ENCODE data around the gene CXCL1. TPM values are rescaled to one million over a fixed set of nuclear protein-coding genes. Genes with fewer than 3 reads are reported as not detected.

The CXCL1 gene
- total RNA-seq, 1 donor, result 4.7 TPM

DNA sequence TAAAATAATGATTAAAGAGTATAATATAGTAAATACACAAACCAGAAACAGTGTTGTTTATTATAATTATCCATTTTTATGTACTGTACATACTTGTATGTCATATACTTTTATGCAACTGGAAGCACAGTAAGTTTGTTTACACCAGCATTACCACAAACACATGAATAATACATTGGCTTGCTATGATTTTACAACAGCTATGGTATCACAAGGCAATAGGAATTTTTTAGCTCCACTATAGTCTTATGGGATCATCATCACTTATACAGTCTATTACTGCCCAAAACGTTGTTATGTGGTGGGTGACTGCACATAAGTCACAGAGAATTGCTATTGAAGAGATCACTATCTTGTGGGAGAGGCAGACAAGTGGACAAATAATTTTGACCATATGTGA, 17.9 kb upstream of the CXCL1 start:
- Histone ChIP-seq H3K4me2 (ENCODE audit: insufficient read depth, low read length) (no peak overlapping the region), H3K4me3 (ENCODE audit: insufficient read depth, low read length) (no peak overlapping the region), H2AFZ (ENCODE audit: low read length) (no peak overlapping the region), H3K9me3 (ENCODE audit: low read depth, low read length) (no peaks in the 10 kb centered on the region), H3K27ac (ENCODE audit: low read depth, low read length) (no peak overlapping the region), H3K79me2 (ENCODE audit: insufficient read depth, low read length) (no peaks in the 10 kb centered on the region), H3K4me1 (ENCODE audit: insufficient read depth, low read length) (peaks cover 10% of the 10 kb centered on the region), H4K20me1 (ENCODE audit: insufficient read depth, low read length) (no peaks in the 10 kb centered on the region), H3K27me3 (ENCODE audit: insufficient read depth, low read length) (peaks cover 2% of the 10 kb centered on the region), H3K36me3 (ENCODE audit: insufficient read depth, low read length) (no peaks in the 10 kb centered on the region)
- DNase-seq (ENCODE audit: insufficient read length, low spot score, missing footprints), result no peak
- TF ChIP-seq, protein P1, sequence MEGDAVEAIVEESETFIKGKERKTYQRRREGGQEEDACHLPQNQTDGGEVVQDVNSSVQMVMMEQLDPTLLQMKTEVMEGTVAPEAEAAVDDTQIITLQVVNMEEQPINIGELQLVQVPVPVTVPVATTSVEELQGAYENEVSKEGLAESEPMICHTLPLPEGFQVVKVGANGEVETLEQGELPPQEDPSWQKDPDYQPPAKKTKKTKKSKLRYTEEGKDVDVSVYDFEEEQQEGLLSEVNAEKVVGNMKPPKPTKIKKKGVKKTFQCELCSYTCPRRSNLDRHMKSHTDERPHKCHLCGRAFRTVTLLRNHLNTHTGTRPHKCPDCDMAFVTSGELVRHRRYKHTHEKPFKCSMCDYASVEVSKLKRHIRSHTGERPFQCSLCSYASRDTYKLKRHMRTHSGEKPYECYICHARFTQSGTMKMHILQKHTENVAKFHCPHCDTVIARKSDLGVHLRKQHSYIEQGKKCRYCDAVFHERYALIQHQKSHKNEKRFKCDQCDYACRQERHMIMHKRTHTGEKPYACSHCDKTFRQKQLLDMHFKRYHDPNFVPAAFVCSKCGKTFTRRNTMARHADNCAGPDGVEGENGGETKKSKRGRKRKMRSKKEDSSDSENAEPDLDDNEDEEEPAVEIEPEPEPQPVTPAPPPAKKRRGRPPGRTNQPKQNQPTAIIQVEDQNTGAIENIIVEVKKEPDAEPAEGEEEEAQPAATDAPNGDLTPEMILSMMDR (IDR thresholded peaks at IDR 0.05; ENCODE audit: extremely low read depth, low read depth, low read length), result no peak

DNA sequence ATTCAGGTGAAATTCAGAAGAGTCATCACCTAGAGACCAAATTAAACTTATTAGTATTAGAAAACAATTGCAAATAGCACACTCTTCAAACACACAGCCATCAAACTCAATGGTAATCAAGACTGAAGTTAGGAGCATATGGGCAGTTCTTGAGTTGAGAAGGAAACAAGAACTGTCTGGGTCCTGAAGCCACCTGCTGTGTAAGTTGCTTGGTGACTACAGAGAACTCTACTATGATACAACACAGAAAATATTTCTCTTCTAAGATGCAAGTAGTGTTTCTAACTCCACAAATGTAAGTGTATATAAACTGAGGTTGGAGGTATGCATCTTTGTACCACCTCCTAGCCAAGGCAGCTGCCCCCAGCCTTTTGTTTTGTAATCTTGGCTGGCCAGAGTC, 16.4 kb upstream of the CXCL1 start:
- no peak overlapping the region for H3K27ac ChIP-seq (ENCODE audit: low read depth, low read length)
- no peak for DNase-seq (ENCODE audit: insufficient read length, low spot score, missing footprints)
- no peaks in the 10 kb centered on the region for H4K20me1 ChIP-seq (ENCODE audit: insufficient read depth, low read length)
- H3K36me3 ChIP-seq (ENCODE audit: insufficient read depth, low read length), result no peaks in the 10 kb centered on the region
- H3K4me1 ChIP-seq (ENCODE audit: insufficient read depth, low read length), result peaks cover 18% of the 10 kb centered on the region
- peaks cover 2% of the 10 kb centered on the region for H3K27me3 ChIP-seq (ENCODE audit: insufficient read depth, low read length)
- H3K79me2 ChIP-seq (ENCODE audit: insufficient read depth, low read length), result no peaks in the 10 kb centered on the region
- H2AFZ ChIP-seq (ENCODE audit: low read length), result peak overlapping the region; percentile 82
- peak overlapping the region; percentile 82 for H3K4me2 ChIP-seq (ENCODE audit: insufficient read depth, low read length)
- no peaks in the 10 kb centered on the region for H3K9me3 ChIP-seq (ENCODE audit: low read depth, low read length)
- peak overlapping the region; percentile 57 for H3K4me3 ChIP-seq (ENCODE audit: insufficient read depth, low read length)
- TF ChIP-seq, protein P1 (IDR thresholded peaks at IDR 0.05; ENCODE audit: extremely low read depth, low read depth, low read length), result no peak

DNA sequence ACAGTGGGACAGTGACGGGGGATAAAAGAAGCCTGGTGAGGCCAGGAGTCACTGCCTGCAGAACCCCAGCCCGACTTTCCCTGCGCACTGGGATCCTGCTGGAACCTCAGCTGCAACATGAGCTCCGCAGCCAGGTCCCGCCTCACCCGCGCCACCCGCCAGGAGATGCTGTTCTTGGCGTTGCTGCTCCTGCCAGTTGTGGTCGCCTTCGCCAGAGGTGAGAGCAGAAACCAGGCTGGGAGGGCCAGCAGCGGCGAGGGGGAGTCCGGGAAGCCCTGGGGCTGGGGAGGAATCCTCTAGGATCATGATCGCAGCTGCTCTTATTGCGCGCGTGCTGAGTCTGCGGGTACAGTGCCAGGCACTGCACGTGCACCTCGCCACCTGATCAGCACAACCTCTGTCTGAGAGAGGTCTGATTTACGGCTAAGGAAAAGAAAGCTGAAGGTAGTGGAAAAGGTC, 15.9 kb upstream of the CXCL1 start, which contains the start of gene PF4V1:
TSS of gene PF4V1 (plus strand) at position 51 of the 459 bp plus-strand sequence. CDS start at position 118, 67 bp downstream.
- no peaks in the 10 kb centered on the region for H3K36me3 ChIP-seq (ENCODE audit: insufficient read depth, low read length)
- DNase-seq (ENCODE audit: insufficient read length, low spot score, missing footprints), result no peak
- no peaks in the 10 kb centered on the region for H4K20me1 ChIP-seq (ENCODE audit: insufficient read depth, low read length)
- peak within 1 kb of the TSS; percentile 57 for H3K4me3 ChIP-seq (ENCODE audit: insufficient read depth, low read length)
- no peak within 1 kb of the TSS for H3K27ac ChIP-seq (ENCODE audit: low read depth, low read length)
- H3K27me3 ChIP-seq (ENCODE audit: insufficient read depth, low read length), result peaks cover 2% of the 10 kb centered on the region
- TF ChIP-seq, protein P1 (IDR thresholded peaks at IDR 0.05; ENCODE audit: extremely low read depth, low read depth, low read length), result no peak
- H3K9me3 ChIP-seq (ENCODE audit: low read depth, low read length), result no peaks in the 10 kb centered on the region
- H3K4me1 ChIP-seq (ENCODE audit: insufficient read depth, low read length), result peaks cover 18% of the 10 kb centered on the region
- peak within 1 kb of the TSS; percentile 82 for H2AFZ ChIP-seq (ENCODE audit: low read length)
- no peaks in the 10 kb centered on the region for H3K79me2 ChIP-seq (ENCODE audit: insufficient read depth, low read length)
- peak within 1 kb of the TSS; percentile 82 for H3K4me2 ChIP-seq (ENCODE audit: insufficient read depth, low read length)

DNA sequence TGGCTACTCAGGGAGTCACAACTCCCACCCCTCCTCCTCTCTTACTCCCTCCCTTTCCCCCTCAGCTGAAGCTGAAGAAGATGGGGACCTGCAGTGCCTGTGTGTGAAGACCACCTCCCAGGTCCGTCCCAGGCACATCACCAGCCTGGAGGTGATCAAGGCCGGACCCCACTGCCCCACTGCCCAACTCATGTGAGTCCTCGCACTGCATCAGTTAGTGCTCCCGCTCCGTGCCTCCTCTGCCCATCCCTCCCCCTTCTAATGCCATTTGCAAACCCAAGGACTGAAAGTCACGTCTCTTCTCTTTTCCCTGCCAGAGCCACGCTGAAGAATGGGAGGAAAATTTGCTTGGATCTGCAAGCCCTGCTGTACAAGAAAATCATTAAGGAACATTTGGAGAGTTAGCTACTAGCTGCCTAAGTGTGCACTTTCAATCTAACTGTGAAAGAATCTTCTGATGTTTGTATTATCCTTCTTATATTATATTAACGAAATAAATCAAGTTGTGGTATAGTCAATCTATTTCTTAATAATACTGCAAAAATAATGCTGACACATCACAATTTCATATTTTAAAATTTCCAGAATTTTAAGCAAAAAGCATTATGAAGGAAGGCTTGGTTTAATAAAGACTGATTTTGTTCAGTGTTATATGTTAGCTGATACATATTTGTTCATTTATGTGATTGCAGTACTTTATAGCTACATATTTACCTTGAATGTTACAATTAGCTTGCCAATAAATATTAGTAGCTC, 15.3 kb upstream of the CXCL1 start:
- Histone ChIP-seq H3K9me3 (ENCODE audit: low read depth, low read length) (no peaks in the 10 kb centered on the region), H3K4me3 (ENCODE audit: insufficient read depth, low read length) (peak overlapping the region; percentile 57), H3K4me1 (ENCODE audit: insufficient read depth, low read length) (peaks cover 18% of the 10 kb centered on the region), H2AFZ (ENCODE audit: low read length) (no peak overlapping the region), H3K4me2 (ENCODE audit: insufficient read depth, low read length) (peak overlapping the region; percentile 82), H4K20me1 (ENCODE audit: insufficient read depth, low read length) (no peaks in the 10 kb centered on the region), H3K27me3 (ENCODE audit: insufficient read depth, low read length) (peaks cover 2% of the 10 kb centered on the region), H3K36me3 (ENCODE audit: insufficient read depth, low read length) (no peaks in the 10 kb centered on the region), H3K27ac (ENCODE audit: low read depth, low read length) (no peak overlapping the region), H3K79me2 (ENCODE audit: insufficient read depth, low read length) (no peaks in the 10 kb centered on the region)
- no peak for DNase-seq (ENCODE audit: insufficient read length, low spot score, missing footprints)
- TF ChIP-seq, protein P1 (IDR thresholded peaks at IDR 0.05; ENCODE audit: extremely low read depth, low read depth, low read length), result no peak

All from osteoblast (primary cell).